GM11168 (cell line): ENCODE data around the gene UNK.
"Not testable (repeated sequence)": the region's sequence is repeated elsewhere in the genome, so short reads cannot be mapped to it uniquely, and the experiment has no call there.

ENCODE experiments used
- in situ Hi-C: fragments of 300-500 bp; cut with MboI; formaldehyde crosslinking; loops from one replicate; pipeline ENCODE4 v1.12.0; 2022; ENCODE audit warnings: low sequenced_read_pairs; ENCODE audit not compliant: unreplicated experiment

The UNK gene

GRCh38 chr17:75864887-75865286 lies 80.3 kb downstream of the UNK start:
- in situ Hi-C loops = not testable (repeated sequence)

GRCh38 chr17:75865404-75866188 lies 81.0 kb downstream of the UNK start:
- in situ Hi-C loops = not testable (repeated sequence)

- in situ Hi-C loops = not testable (repeated sequence)
Measured at GRCh38 chr17:75868730-75869281, 84.2 kb downstream of the UNK start.

- in situ Hi-C loops = no loop called here
Measured at GRCh38 chr17:75869282-75870141, 84.9 kb downstream of the UNK start.

GRCh38 chr17:75870228-75870627 lies 85.6 kb downstream of the UNK start:
- in situ Hi-C loops = not testable (repeated sequence)

GRCh38 chr17:75872434-75873351 lies 88.1 kb downstream of the UNK start:
- in situ Hi-C loops = no loop called here

- in situ Hi-C loops = no loop called here
Measured at GRCh38 chr17:75873587-75874322, 89.1 kb downstream of the UNK start.

- in situ Hi-C loops = no loop called here
Measured at GRCh38 chr17:75874323-75875181, 89.9 kb downstream of the UNK start.
